Measurements from ENCODE around the gene CEP126. TPM values are rescaled to one million over a fixed set of nuclear protein-coding genes. Genes with fewer than 3 reads are reported as not detected.

Gene CEP126
- total RNA-seq, 2 experiments from 2014 or later: 1.1 to 1.6 TPM

DNA sequence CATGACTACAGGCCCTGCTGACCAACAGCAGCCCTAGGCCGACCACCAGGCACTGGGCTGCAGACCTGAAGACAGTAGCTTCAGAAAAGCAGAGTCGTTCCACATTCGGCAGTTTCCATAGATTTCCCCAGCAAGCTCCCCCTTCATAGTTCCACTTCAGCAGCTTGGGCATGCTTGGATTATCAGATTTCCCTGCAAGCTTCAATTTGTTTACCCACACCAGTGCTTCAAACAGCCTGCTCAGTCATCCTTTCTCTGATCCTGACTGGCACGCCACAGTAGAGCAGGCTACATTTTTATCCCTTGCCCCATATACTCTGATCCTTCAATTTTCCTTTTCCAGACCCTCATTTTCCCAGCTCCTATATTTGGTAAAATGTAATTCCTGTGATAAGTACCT lies 81.3 kb downstream of the CEP126 start:
- no peak overlapping the region for H3K27ac Mint-ChIP-seq
- TF ChIP-seq, protein P1, sequence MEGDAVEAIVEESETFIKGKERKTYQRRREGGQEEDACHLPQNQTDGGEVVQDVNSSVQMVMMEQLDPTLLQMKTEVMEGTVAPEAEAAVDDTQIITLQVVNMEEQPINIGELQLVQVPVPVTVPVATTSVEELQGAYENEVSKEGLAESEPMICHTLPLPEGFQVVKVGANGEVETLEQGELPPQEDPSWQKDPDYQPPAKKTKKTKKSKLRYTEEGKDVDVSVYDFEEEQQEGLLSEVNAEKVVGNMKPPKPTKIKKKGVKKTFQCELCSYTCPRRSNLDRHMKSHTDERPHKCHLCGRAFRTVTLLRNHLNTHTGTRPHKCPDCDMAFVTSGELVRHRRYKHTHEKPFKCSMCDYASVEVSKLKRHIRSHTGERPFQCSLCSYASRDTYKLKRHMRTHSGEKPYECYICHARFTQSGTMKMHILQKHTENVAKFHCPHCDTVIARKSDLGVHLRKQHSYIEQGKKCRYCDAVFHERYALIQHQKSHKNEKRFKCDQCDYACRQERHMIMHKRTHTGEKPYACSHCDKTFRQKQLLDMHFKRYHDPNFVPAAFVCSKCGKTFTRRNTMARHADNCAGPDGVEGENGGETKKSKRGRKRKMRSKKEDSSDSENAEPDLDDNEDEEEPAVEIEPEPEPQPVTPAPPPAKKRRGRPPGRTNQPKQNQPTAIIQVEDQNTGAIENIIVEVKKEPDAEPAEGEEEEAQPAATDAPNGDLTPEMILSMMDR (IDR thresholded peaks at IDR 0.05): no peak
- CTCF ChIA-PET: interaction anchor here (3.9 kb wide), 1 partner anchor 11 kb away, joined by 26 read pairs; no protein-coding TSS in a partner anchor
- no peak overlapping the region for H3K4me3 Mint-ChIP-seq
- no peaks in the 10 kb centered on the region for H3K4me1 Mint-ChIP-seq (ENCODE audit: low read depth)
- ATAC-seq (no peak), DNase-seq (no peak)
- intact Hi-C loops (cut with micrococcal nuclease): no loop called here
- peaks cover 4% of the 10 kb centered on the region for H3K36me3 Mint-ChIP-seq (ENCODE audit: low read depth)
- no peaks in the 10 kb centered on the region for H3K27me3 Mint-ChIP-seq
- peaks cover 2% of the 10 kb centered on the region for H3K9me3 Mint-ChIP-seq
- POLR2A ChIA-PET: no interaction called here

DNA sequence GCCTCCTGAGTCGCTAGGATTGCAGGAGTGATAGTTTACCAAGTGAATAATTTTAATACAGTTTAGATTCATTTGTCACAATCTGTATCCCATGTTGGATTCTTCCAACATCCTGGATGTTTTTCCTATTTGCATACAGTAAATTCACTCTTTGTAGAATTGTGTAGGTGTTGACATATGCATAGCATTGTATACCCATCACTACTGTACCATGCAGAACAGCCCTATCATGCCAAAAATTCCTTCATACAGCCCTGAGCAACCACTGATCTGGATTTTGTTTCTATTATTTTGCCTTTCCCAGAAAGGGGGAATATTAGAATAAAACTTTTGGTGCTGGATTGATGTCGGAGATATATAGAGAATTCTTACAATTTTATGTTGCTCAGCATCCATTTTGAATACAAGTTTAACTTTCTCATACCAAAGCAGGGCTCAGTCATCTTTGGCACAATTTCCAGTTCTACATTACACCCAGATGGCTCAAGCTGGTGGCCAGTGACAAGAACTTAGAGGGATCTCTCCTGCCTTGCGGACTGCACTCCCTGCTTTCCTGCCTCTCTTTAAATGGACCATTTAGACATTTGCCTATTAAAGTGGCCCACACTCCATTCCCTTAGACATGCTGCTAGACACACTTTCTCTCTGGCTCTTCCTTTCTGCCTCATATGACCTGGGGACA lies 87.0 kb downstream of the CEP126 start:
- CTCF ChIA-PET: interaction anchor here (1.6 kb wide), 1 partner anchor 122 kb away, joined by 3 read pairs; no protein-coding TSS in a partner anchor
- no peaks in the 10 kb centered on the region for H3K9me3 Mint-ChIP-seq
- POLR2A ChIA-PET: no interaction called here

DNA sequence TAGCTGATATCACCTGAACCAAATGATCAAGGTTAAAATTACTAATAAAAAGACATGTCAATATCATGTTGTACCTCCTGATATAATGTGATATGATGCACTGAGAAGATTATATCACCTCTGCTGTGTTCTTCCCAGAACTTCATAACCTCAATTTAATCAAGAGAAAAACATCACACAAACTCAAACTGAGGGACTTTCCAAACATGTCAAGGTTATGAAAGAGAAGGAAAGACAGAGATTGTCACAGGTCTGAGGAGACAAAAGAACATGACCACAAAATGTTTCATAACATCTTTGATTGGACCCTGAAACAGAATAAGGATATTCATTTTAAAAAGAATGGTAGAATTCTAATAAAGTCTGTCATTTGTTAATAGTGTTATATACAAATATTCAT lies 89.4 kb downstream of the CEP126 start:
- H3K27ac Mint-ChIP-seq: no peak overlapping the region

More for the DNA sequence above, 87.0 kb downstream of the CEP126 start:
- Mint-ChIP-seq H3K4me1 (ENCODE audit: low read depth) (peaks cover 5% of the 10 kb centered on the region), H3K27ac (no peak overlapping the region), H3K36me3 (ENCODE audit: low read depth) (no peaks in the 10 kb centered on the region), H3K4me3 (no peak overlapping the region), H3K27me3 (no peaks in the 10 kb centered on the region)
- ATAC-seq (no peak), DNase-seq (no peak)
- intact Hi-C loops (cut with micrococcal nuclease): loop anchor here (10.0 kb wide), 1 partner anchor 87 kb away; the partner anchor contains the start of genes ANGPTL5 and CEP126
- TF ChIP-seq, protein P1 (IDR thresholded peaks at IDR 0.05): no peak

DNA sequence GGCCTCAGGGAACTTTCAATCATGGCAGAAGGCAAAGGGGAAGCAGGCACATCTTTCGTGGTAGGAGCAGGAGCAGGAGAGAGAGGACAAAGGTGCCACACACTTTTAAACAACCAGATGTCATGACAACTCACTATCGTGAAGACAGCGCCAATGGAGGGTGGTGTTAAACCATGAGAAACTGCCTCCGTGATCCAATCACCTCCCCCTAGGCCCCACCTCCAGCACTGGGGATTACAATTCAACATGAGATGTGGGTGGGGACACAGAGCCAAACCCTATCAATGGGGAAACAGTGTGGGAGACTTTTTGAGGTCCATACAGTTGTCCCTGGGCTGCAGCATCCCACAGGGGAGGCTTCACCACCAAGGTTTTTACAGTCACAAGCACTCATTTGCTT lies 90.5 kb downstream of the CEP126 start:
- no peak overlapping the region for H3K4me3 Mint-ChIP-seq
- ATAC-seq (no peak), DNase-seq (no peak)
- H3K36me3 Mint-ChIP-seq (ENCODE audit: low read depth): no peaks in the 10 kb centered on the region
- CTCF ChIA-PET: interaction anchor here (0.7 to 7.2 kb wide), 5 partner anchors 8 to 144 kb away, joined by 3 to 123 read pairs (median 3); no protein-coding TSS in a partner anchor
- no peaks in the 10 kb centered on the region for H3K9me3 Mint-ChIP-seq
- POLR2A ChIA-PET: no interaction called here
- intact Hi-C loops (cut with micrococcal nuclease): loop anchor here (10.0 kb wide), 1 partner anchor 91 kb away; the partner anchor contains the start of genes ANGPTL5 and CEP126
- TF ChIP-seq, protein P1 (IDR thresholded peaks at IDR 0.05): no peak
- no peak overlapping the region for H3K27ac Mint-ChIP-seq
- H3K4me1 Mint-ChIP-seq (ENCODE audit: low read depth): peaks cover 5% of the 10 kb centered on the region
- H3K27me3 Mint-ChIP-seq: peaks cover 6% of the 10 kb centered on the region

More for the DNA sequence above, 89.4 kb downstream of the CEP126 start:
- no peak for ATAC-seq
- DNase-seq: no peak
- Mint-ChIP-seq H3K9me3 (no peaks in the 10 kb centered on the region), H3K36me3 (ENCODE audit: low read depth) (no peaks in the 10 kb centered on the region), H3K4me3 (no peak overlapping the region), H3K27me3 (no peaks in the 10 kb centered on the region), H3K4me1 (ENCODE audit: low read depth) (peaks cover 5% of the 10 kb centered on the region)
- ChIA-PET POLR2A (no interaction called here), CTCF (interaction anchor here (7.2 kb wide), 1 partner anchor 143 kb away, joined by 123 read pairs; no protein-coding TSS in a partner anchor)
- intact Hi-C loops (cut with micrococcal nuclease): loop anchor here (10.0 kb wide), 1 partner anchor 89 kb away; the partner anchor contains the start of genes ANGPTL5 and CEP126
- TF ChIP-seq, protein P1 (IDR thresholded peaks at IDR 0.05): no peak
